Measurements from ENCODE around the gene JMY.
"Not testable (repeated sequence)": the region's sequence is repeated elsewhere in the genome, so short reads cannot be mapped to it uniquely, and the experiment has no call there.

JMY gene

GRCh38 chr5:79236970-79237739 is 1.2 kb downstream of the JMY start:
- DNase-seq = peak in 24 of 51 donors; percentile 9 to 61 (median 31)

GRCh38 chr5:79237740-79238560 is 2.0 kb downstream of the JMY start:
- peak in 1 of 51 donors; percentile 46 for DNase-seq

GRCh38 chr5:79240561-79240960 is 4.6 kb downstream of the JMY start:
- DNase-seq = no peak

- DNase-seq = no peak
Observed at GRCh38 chr5:79241535-79241979, 5.6 kb downstream of the JMY start.

GRCh38 chr5:79242242-79243039 is 6.5 kb downstream of the JMY start:
- no peak for DNase-seq

- no peak for DNase-seq
Observed at GRCh38 chr5:79243224-79243623, 7.3 kb downstream of the JMY start.

- not testable (repeated sequence) for DNase-seq
Observed at GRCh38 chr5:79254067-79254466, 18.1 kb downstream of the JMY start.

- no peak for DNase-seq
Observed at GRCh38 chr5:79255786-79256557, 20.0 kb downstream of the JMY start.

GRCh38 chr5:79256563-79256962 is 20.6 kb downstream of the JMY start:
- no peak for DNase-seq

- DNase-seq = no peak
Observed at GRCh38 chr5:79257314-79257713, 21.4 kb downstream of the JMY start.

GRCh38 chr5:79258801-79259200 is 22.9 kb downstream of the JMY start:
- DNase-seq = no peak

GRCh38 chr5:79259383-79259782 is 23.5 kb downstream of the JMY start:
- DNase-seq = no peak

- DNase-seq = no peak
Observed at GRCh38 chr5:79259810-79260209, 23.9 kb downstream of the JMY start.

GRCh38 chr5:79261897-79262296 is 26.0 kb downstream of the JMY start:
- DNase-seq = no peak

GRCh38 chr5:79263290-79263689 is 27.4 kb downstream of the JMY start:
- DNase-seq = no peak

GRCh38 chr5:79267180-79267579 is 31.2 kb downstream of the JMY start:
- no peak for DNase-seq

- no peak for DNase-seq
Observed at GRCh38 chr5:79269733-79270166, 33.8 kb downstream of the JMY start.

- DNase-seq = no peak
Observed at GRCh38 chr5:79273341-79273740, 37.4 kb downstream of the JMY start.

- no peak for DNase-seq
Observed at GRCh38 chr5:79284846-79285245, 48.9 kb downstream of the JMY start.

GRCh38 chr5:79285285-79285684 is 49.4 kb downstream of the JMY start:
- no peak for DNase-seq

GRCh38 chr5:79285833-79286232 is 49.9 kb downstream of the JMY start:
- DNase-seq = no peak

Data from hypothalamus (tissue), 51 donors.